ENCODE measurements around the gene NPTN.

GRCh38 chr15:73630921-73631362 is 2.2 kb downstream of the NPTN start:
- TF ChIP-seq CTCF (conservative IDR thresholded peaks at IDR 0.05; ENCODE audit: low read length) (no peak), EZH2phosphoT487 (IDR thresholded peaks at IDR 0.05; ENCODE audit: borderline replicate concordance, low read depth, low read length) (no peak)
